ENCODE measurements around the gene DNM1. TPM values are rescaled to one million over a fixed set of nuclear protein-coding genes. Genes with fewer than 3 reads are reported as not detected.
A peak's percentile ranks its signal among the peaks of the same experiment; 100 is the strongest.
"Not testable (repeated sequence)": the region's sequence is repeated elsewhere in the genome, so short reads cannot be mapped to it uniquely, and the experiment has no call there.

The DNM1 gene
- total and polyA plus RNA-seq, 2 donors (not counting 3 experiments of a cell fraction or from before 2014, with no cell fraction given), result 0.59 to 2.9 TPM

DNA sequence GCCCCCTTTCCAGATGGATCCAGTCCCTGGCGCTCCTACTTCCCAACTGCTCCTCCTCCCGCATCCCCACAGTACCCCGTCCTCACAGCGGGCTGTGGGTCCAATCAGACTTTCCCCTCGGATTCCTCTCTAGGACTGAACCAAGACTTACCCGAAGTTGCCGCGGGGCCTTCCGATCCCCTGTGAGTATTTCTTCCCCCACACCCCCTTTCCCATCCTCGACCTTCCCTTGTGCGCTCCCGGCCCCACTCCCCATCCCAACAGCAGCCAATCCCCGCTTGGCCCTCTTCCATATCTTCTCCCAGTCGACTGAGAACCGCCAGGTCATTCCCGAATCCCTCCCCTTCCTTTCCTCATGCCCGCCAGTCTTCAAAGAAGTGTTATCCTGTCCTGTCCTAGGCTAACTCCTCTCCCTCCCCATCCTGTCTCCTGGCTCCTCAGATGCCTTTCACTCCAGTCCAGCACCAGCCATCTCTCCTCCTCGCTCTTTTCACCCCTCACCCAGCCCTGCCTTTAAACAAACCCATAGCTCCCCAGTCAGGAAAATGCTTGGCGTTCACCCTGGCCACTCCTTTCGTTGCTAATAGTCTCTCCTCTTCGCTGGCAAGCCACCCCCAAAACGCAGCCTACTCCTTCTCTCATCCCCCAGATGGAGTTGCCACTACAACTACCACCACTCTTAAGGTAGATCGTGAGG, 73.5 kb downstream of the DNM1 start:
- ChIA-PET CTCF (interaction anchor here (0.9 to 1.7 kb wide), 4 partner anchors 27 to 144 kb away, joined by 3 to 6 read pairs (median 4); partner anchors contain the start of gene CERCAM), POLR2A (interaction anchor here (0.5 kb wide), 1 partner anchor 1547 kb away, joined by 7 read pairs; the partner anchor contains the start of gene TOR1A)
- peak overlapping the region; percentile 55 for H2AFZ ChIP-seq (ENCODE audit: low read depth, low read length)
- H3K27ac ChIP-seq (ENCODE audit: insufficient read depth, low read depth, low read length), result peak overlapping the region; percentile 54
- TF ChIP-seq POLR2A (IDR thresholded peaks at IDR 0.05; ENCODE audit: low read depth, low read length) (peak; percentile 79), EZH2 (IDR thresholded peaks at IDR 0.05; ENCODE audit: borderline replicate concordance, low read depth, low read length, severe bottlenecking) (no peak)
- H3K4me3 ChIP-seq (replicated peaks in 1 of 3; ENCODE audit: insufficient read depth in 1 of 3, low read depth in 1 of 3, low read length in 3 of 3), result peak overlapping the region; percentile 42 to 80 (median 73)
- peak overlapping the region; percentile 76 for H3K9ac ChIP-seq (replicated peaks; ENCODE audit: extremely low read depth, insufficient read depth, low read length)
- peak overlapping the region; percentile 81 for H3K4me2 ChIP-seq (ENCODE audit: insufficient read depth, low read length)
- no peaks in the 10 kb centered on the region for H3K27me3 ChIP-seq (ENCODE audit: control insufficient read depth in 2 of 2, insufficient read depth in 2 of 2, low read length in 2 of 2)
- H3K36me3 ChIP-seq (ENCODE audit: control insufficient read depth in 2 of 2, extremely low read depth in 1 of 2, insufficient read depth in 2 of 2, low read length in 2 of 2), result peaks cover 2 to 8% of the 10 kb centered on the region in 2 experiments
- H3K79me2 ChIP-seq (ENCODE audit: control insufficient read depth, insufficient read depth, low read length), result peaks cover 27% of the 10 kb centered on the region
- H3K9me1 ChIP-seq (replicated peaks; ENCODE audit: control insufficient read depth, extremely low read depth, insufficient read depth, low read length), result no peaks in the 10 kb centered on the region
- H3K4me1 ChIP-seq (ENCODE audit: control insufficient read depth, extremely low read depth, insufficient read depth, low read length), result peaks cover 27% of the 10 kb centered on the region
- no TSS peak for BruUV-seq (replicated peaks)
- peak; percentile 76 for FAIRE-seq
- H4K20me1 ChIP-seq (replicated peaks; ENCODE audit: control insufficient read depth, extremely low read depth, insufficient read depth, low read length), result no peaks in the 10 kb centered on the region
- peak; percentile 54 for DNase-seq (ENCODE audit: low read depth, low spot score)
- dilution Hi-C loops (cut with MboI; ENCODE audit: extremely low pct_ligation_motif_present, low sequenced_read_pairs) (no loop called here), intact Hi-C loops (cut with micrococcal nuclease) (loop anchor here (1.0 kb wide), 2 partner anchors 19 to 116 kb away; partner anchors contain the start of gene BBLN)
- H3K9me3 ChIP-seq (replicated peaks; ENCODE audit: control insufficient read depth, insufficient read depth, low read length), result no peaks in the 10 kb centered on the region

DNA sequence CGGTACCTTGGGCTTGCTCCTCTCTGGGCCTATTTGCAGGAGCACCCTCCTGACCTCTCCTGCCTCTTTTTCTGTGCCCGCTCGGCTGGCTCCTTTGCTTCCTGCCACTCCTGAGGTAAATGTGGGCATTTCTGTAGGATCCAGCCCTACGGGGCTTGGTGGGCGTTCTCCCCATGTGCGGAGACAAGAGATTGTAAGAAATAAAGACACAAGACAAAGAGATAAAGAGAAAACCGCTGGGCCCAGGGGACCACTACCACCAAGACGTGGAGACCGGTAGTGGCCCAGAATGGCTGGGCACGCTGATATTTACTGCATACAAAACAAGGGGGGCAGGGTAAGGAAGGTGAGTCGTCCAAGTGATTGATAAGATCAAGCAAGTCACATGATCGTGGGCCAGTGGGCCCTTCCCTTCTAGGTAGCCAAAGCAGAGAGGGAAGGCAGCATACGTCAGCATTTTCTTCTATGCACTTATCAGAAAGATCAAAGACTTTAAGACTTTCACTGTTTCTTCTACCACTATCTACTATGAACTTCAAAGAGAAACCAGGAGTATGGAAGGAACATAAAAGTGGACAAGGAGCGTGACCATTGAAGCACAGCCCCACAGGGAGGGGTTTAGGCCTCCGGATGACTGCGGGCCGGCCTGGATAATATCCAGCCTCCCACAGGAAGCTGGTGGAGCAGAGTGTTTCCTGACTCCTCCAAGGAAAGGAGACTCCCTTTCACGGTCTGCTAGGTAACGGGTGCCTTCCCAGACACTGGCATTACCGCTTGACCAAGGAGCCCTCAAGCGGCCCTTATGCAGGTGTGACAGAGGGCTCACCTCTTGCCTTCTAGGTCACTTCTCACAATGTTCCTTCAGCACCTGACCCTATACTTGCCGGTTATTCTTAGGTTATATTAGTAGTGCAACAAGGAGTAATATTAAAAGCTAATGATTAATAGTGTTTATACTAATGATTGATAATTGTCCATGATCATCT, 76.2 kb downstream of the DNM1 start:
- H3K9me3 ChIP-seq (replicated peaks; ENCODE audit: control insufficient read depth, insufficient read depth, low read length); H2AFZ ChIP-seq (ENCODE audit: low read depth, low read length); H3K4me3 ChIP-seq (replicated peaks in 1 of 3; ENCODE audit: insufficient read depth in 1 of 3, low read depth in 1 of 3, low read length in 3 of 3); H3K9ac ChIP-seq (replicated peaks; ENCODE audit: extremely low read depth, insufficient read depth, low read length); dilution Hi-C loops (cut with MboI; ENCODE audit: extremely low pct_ligation_motif_present, low sequenced_read_pairs); H3K36me3 ChIP-seq (ENCODE audit: control insufficient read depth in 2 of 2, extremely low read depth in 1 of 2, insufficient read depth in 2 of 2, low read length in 2 of 2); POLR2A ChIA-PET; BruUV-seq (replicated peaks); H3K9me1 ChIP-seq (replicated peaks; ENCODE audit: control insufficient read depth, extremely low read depth, insufficient read depth, low read length); H3K27me3 ChIP-seq (ENCODE audit: control insufficient read depth in 2 of 2, insufficient read depth in 2 of 2, low read length in 2 of 2); H4K20me1 ChIP-seq (replicated peaks; ENCODE audit: control insufficient read depth, extremely low read depth, insufficient read depth, low read length): not testable (repeated sequence)
- intact Hi-C loops (cut with micrococcal nuclease), result loop anchor here (1.0 kb wide), 1 partner anchor 43 kb away; the partner anchor contains the start of genes COQ4 and TRUB2
- peak overlapping the region; percentile 34 for H3K27ac ChIP-seq (ENCODE audit: insufficient read depth, low read depth, low read length)
- peaks cover 36% of the 10 kb centered on the region for H3K4me1 ChIP-seq (ENCODE audit: control insufficient read depth, extremely low read depth, insufficient read depth, low read length)
- peaks cover 20% of the 10 kb centered on the region for H3K79me2 ChIP-seq (ENCODE audit: control insufficient read depth, insufficient read depth, low read length)
- H3K4me2 ChIP-seq (ENCODE audit: insufficient read depth, low read length), result peak overlapping the region; percentile 41
- CTCF ChIA-PET, result interaction anchor here (0.7 to 2.2 kb wide), 3 partner anchors 13 to 16 kb away, joined by 3 to 9 read pairs (median 5); no protein-coding TSS in a partner anchor
- peak; percentile 60 for TF ChIP-seq POLR2A (IDR thresholded peaks at IDR 0.05; ENCODE audit: low read depth, low read length)
- TF ChIP-seq POLR2AphosphoS5 (IDR thresholded peaks at IDR 0.05; ENCODE audit: insufficient read depth, low read depth, low read length), result peak; percentile 72
- TF ChIP-seq GATA2 (IDR thresholded peaks at IDR 0.05; ENCODE audit: insufficient read depth, insufficient read length, low read depth, low read length), result peak; percentile 85
- FAIRE-seq, result peak; percentile 95
- DNase-seq (ENCODE audit: low read depth, low spot score), result peak; percentile 77
